Upper lobe of left lung (tissue), 6 donors: ENCODE measurements around the gene ABCG1. TPM values are rescaled to one million over a fixed set of nuclear protein-coding genes. Genes with fewer than 3 reads are reported as not detected.
A peak's percentile ranks its signal among the peaks of the same experiment; 100 is the strongest.

Experiments
- ATAC-seq, 2 donors: fragments of 200-7000 bp; cut with Tn5 transposase; one replicate each; pipeline ENCODE4 v1.9.1; 2022; ENCODE audit warnings: mild to moderate bottlenecking in 2 of 2, moderate library complexity in 2 of 2; ENCODE audit not compliant: low FRiP score in 2 of 2
- DNase-seq, 2 donors: peaks; one replicate each; pipeline ENCODE4 v3.0.0-alpha.2; 2019 to 2020
- H3K27ac ChIP-seq, 4 donors: fragments of 200-600 bp; sonication (generic); one replicate each; pipeline ENCODE4 v1.5.1; 2016 to 2019
- H3K27me3 ChIP-seq, 4 donors: fragments of 200-600 bp; sonication (generic); one replicate each; pipeline ENCODE4 v1.5.1; 2017 to 2019
- H3K36me3 ChIP-seq, 4 donors: fragments of 200-600 bp; sonication (generic); one replicate each; pipeline ENCODE4 v1.5.1; 2016 to 2019
- H3K4me1 ChIP-seq, 4 donors: fragments of 200-600 bp; sonication (generic); one replicate each; pipeline ENCODE4 v1.5.1; 2018 to 2019
- H3K4me3 ChIP-seq, 4 donors: fragments of 200-600 bp; sonication (generic); one replicate each; pipeline ENCODE4 v1.5.1; 2017 to 2019; ENCODE audit warnings: mild to moderate bottlenecking in 2 of 4, moderate library complexity in 1 of 4
- H3K9me3 ChIP-seq, 4 donors: fragments of 200-600 bp; sonication (generic); one replicate each; pipeline ENCODE4 v1.5.1; 2018 to 2019
- EP300 ChIP-seq, 4 donors: sonication (generic); formaldehyde crosslinking; IDR thresholded peaks; one replicate each; pipeline ENCODE4 v1.5.1; 2017; ENCODE audit warnings: antibody characterized with exemption in 4 of 4, control low read depth in 2 of 4
- POLR2A ChIP-seq, 4 donors: fragments of 450-650 bp; IDR thresholded peaks; one replicate each; pipeline ENCODE4 v1.5.1; 2016 to 2017; ENCODE audit warnings: antibody characterized with exemption in 4 of 4, mild to moderate bottlenecking in 2 of 4
- POLR2AphosphoS5 ChIP-seq, 2 donors: sonication (generic); formaldehyde crosslinking; IDR thresholded peaks; one replicate each; pipeline ENCODE4 v1.5.1; 2017; ENCODE audit warnings: antibody characterized with exemption in 2 of 2
- WGBS, 2 donors: methylation state at CpG; one replicate each; pipeline ENCODE4 v1.1.5; 2017 to 2018; 5-methylcytosine and 5-hydroxymethylcytosine counted together
- total RNA-seq, 6 donors: library from RNA; depleted of rRNA in 4 of 6; stranded (reverse); fragments of >200 nt in 4 of 6; gene quantifications; one replicate each; pipeline versions ENCODE4 v1.1.0 to v1.2.1, GENCODE V29; 2016 to 2021
- TF ChIP-seq, protein P1 (sequence below), 6 experiments: fragments of 450-650 bp in 4 of 6; fragments of 200-600 bp in 2 of 6; sonication (generic) in 2 of 6; IDR thresholded peaks; one replicate each; pipeline ENCODE4 v1.5.1; 2016 to 2019; ENCODE audit warnings: antibody characterized with exemption in 6 of 6
- donor health status: DM: no; HTN: no; CAD: no; lungs with moderate emphysema.
- donor health status: DM: no; HTN: yes; CAD: no; lungs with severe emphysema.

Gene ABCG1
- total RNA-seq, 6 donors from 2014 or later = 56.7 to 130 (median 79.8) TPM

DNA sequence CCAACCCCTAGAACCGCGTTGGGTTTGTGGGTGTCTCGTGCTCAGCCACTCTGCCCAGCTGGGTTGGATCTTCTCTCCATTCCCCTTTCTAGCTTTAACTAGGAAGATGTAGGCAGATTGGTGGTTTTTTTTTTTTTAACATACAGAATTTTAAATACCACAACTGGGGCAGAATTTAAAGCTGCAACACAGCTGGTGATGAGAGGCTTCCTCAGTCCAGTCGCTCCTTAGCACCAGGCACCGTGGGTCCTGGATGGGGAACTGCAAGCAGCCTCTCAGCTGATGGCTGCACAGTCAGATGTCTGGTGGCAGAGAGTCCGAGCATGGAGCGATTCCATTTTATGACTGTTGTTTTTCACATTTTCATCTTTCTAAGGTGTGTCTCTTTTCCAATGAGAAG lies 77.6 kb downstream of the ABCG1 start:
- Histone ChIP-seq H3K9me3 (no peaks in the 10 kb centered on the region), H3K36me3 (peaks cover 2 to 57% (median 22%) of the 10 kb centered on the region in 4 donors), H3K27me3 (no peaks in the 10 kb centered on the region), H3K27ac (no peak overlapping the region), H3K4me1 (peaks cover 0 to 14% (median 5%) of the 10 kb centered on the region in 4 donors), H3K4me3 (no peak overlapping the region)
- DNase-seq (no peak), ATAC-seq (no peak)
- TF ChIP-seq POLR2AphosphoS5 (IDR thresholded peaks at IDR 0.05) (no peak), POLR2A (IDR thresholded peaks at IDR 0.05) (no peak), EP300 (IDR thresholded peaks at IDR 0.05) (no peak)
- TF ChIP-seq, protein P1, sequence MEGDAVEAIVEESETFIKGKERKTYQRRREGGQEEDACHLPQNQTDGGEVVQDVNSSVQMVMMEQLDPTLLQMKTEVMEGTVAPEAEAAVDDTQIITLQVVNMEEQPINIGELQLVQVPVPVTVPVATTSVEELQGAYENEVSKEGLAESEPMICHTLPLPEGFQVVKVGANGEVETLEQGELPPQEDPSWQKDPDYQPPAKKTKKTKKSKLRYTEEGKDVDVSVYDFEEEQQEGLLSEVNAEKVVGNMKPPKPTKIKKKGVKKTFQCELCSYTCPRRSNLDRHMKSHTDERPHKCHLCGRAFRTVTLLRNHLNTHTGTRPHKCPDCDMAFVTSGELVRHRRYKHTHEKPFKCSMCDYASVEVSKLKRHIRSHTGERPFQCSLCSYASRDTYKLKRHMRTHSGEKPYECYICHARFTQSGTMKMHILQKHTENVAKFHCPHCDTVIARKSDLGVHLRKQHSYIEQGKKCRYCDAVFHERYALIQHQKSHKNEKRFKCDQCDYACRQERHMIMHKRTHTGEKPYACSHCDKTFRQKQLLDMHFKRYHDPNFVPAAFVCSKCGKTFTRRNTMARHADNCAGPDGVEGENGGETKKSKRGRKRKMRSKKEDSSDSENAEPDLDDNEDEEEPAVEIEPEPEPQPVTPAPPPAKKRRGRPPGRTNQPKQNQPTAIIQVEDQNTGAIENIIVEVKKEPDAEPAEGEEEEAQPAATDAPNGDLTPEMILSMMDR (IDR thresholded peaks at IDR 0.05) = no peak
- WGBS, 2 donors = 82 to 86% methylated on average over 7 of the region's 7 CpGs

DNA sequence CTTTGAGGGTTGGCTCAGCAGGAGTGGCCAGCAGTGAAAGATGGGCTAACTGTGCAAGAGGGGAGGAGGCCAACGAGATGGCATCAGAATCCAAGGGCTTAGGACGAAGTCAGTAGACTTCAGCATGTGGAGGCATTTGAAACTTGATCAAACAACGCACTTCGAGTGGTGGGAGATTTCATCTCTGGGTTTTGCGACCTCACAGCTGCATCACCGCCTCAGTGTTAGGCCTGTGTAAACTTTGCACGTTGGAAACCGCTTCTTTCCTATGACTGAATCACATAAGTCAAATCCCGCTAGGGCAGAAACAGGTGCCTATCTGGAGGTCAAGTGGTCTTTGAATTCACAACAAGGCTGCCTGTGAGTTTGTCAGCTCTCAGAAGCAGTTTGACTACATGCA lies 78.4 kb downstream of the ABCG1 start:
- no peaks in the 10 kb centered on the region for H3K27me3 ChIP-seq
- ATAC-seq = no peak
- H3K4me1 ChIP-seq = peaks cover 5 to 22% (median 10%) of the 10 kb centered on the region in 4 donors
- no peak for DNase-seq
- no peak for TF ChIP-seq POLR2A (IDR thresholded peaks at IDR 0.05)
- TF ChIP-seq, protein P1 (IDR thresholded peaks at IDR 0.05) = no peak
- TF ChIP-seq POLR2AphosphoS5 (IDR thresholded peaks at IDR 0.05) = no peak
- no peak overlapping the region for H3K27ac ChIP-seq
- H3K36me3 ChIP-seq = peaks cover 2 to 48% (median 17%) of the 10 kb centered on the region in 4 donors
- no peaks in the 10 kb centered on the region for H3K9me3 ChIP-seq
- WGBS, 2 donors = 79 to 83% methylated on average over 9 of the region's 9 CpGs
- no peak overlapping the region for H3K4me3 ChIP-seq

DNA sequence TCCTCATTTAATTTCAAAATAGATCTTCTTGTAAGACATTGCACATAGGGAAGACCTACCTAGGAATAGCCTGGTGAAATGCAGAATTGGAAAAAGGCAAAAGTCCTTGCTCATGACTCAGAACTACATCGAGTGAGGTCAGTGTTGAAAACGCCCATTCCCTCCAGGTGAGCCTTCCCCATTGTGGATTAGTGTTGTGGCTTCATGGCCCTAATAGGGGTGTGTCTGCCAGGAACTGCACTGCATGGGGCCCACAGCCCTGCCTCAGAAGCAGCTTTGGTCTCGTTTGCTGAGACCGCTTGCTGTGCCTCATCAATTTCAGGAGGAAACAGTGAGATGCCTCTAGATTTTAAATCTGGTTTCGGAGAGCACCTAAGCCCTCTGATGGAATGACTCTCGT lies 79.3 kb downstream of the ABCG1 start:
- WGBS, 2 donors = 79 to 83% methylated on average over 6 of the region's 6 CpGs
- Histone ChIP-seq H3K4me3 (no peak overlapping the region), H3K27ac (peak overlapping the region in 1 of 4 donors; percentile 4), H3K9me3 (no peaks in the 10 kb centered on the region), H3K36me3 (peaks cover 2 to 39% (median 14%) of the 10 kb centered on the region in 4 donors), H3K4me1 (peaks cover 7 to 22% (median 11%) of the 10 kb centered on the region in 4 donors), H3K27me3 (no peaks in the 10 kb centered on the region)
- no peak for DNase-seq
- TF ChIP-seq POLR2A (IDR thresholded peaks at IDR 0.05) (no peak), POLR2AphosphoS5 (IDR thresholded peaks at IDR 0.05) (no peak)
- no peak for ATAC-seq

DNA sequence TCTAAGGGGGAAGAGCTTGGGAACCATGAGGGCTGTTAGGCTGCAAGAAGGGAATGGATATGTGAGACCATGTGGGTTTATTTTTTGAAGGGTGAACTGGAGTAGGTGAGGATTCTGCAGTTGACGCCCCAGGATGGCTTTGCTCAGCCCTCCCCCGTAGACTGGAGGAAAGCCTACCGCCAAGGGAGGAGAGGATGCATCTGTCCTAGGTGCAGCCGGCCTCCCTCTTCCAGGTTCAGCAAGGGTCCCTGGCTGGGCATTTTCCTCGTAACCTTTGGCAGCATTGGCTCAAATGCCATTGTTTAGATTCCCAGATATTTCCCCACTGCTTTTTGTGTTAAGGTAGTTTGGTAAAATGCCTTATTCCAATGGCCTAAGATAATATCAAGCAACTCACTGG lies 79.7 kb downstream of the ABCG1 start:
- Histone ChIP-seq H3K27ac (peak overlapping the region in 1 of 4 donors; percentile 4), H3K36me3 (peaks cover 2 to 36% (median 14%) of the 10 kb centered on the region in 4 donors), H3K27me3 (no peaks in the 10 kb centered on the region), H3K9me3 (no peaks in the 10 kb centered on the region), H3K4me1 (peaks cover 7 to 22% (median 11%) of the 10 kb centered on the region in 4 donors), H3K4me3 (no peak overlapping the region)
- DNase-seq = no peak
- no peak for ATAC-seq
- TF ChIP-seq, protein P1 (IDR thresholded peaks at IDR 0.05) = no peak
- WGBS, 2 donors = 86 to 87% methylated on average over 5 of the region's 5 CpGs

DNA sequence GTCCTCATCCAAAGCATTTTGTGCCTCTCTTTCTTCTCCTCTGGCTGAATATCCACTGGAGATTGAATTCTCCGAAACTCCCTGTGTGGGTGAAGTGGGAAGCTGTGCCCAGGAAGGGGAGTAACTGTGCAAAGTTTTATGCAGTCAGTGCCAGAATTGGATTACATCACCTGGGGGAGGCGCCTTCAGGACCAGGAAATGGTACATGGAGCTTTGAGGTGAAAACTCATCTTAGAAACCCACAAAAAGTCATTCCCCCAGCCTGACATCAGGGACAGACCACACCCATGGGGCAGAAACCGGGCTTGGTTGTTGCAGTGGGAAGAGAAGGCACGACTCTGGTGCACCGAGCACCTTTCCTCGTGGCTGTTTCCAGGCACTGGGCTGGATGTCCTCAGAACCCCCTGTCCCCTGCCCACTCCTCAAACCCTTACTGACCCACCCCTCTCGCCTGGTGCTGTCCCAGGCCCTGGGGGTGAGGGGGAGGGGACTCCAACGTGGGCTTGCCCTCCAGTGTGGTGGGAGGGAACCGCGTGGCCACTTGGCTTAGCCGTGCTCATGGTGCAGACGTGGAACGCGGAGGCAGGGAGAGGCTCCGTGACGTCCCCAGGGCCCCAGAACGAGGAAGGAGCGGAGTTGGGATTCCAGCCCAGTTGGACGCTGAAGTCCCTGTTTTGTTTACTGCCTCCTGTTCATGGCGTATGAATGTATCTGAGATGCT lies 80.5 kb downstream of the ABCG1 start:
- no peak for DNase-seq
- H3K27ac ChIP-seq = peak overlapping the region in 2 of 4 donors; percentile 4 to 53
- TF ChIP-seq, protein P1 (IDR thresholded peaks at IDR 0.05) = no peak
- no peak for TF ChIP-seq POLR2A (IDR thresholded peaks at IDR 0.05)
- no peak for TF ChIP-seq EP300 (IDR thresholded peaks at IDR 0.05)
- TF ChIP-seq POLR2AphosphoS5 (IDR thresholded peaks at IDR 0.05) = no peak

More for the DNA sequence above, 80.5 kb downstream of the ABCG1 start:
- H3K4me3 ChIP-seq = no peak overlapping the region
- no peaks in the 10 kb centered on the region for H3K9me3 ChIP-seq
- peaks cover 7 to 22% (median 11%) of the 10 kb centered on the region in 4 donors for H3K4me1 ChIP-seq
- H3K36me3 ChIP-seq = peaks cover 2 to 30% (median 10%) of the 10 kb centered on the region in 4 donors
- H3K27me3 ChIP-seq = no peaks in the 10 kb centered on the region
- WGBS, 2 donors = 76 to 90% methylated on average over 3 to 20 of the region's 20 CpGs
- peak in 1 of 2 donors; percentile 63 for ATAC-seq
